Measurements from ENCODE around the gene IGF2BP3. TPM values are rescaled to one million over a fixed set of nuclear protein-coding genes. Genes with fewer than 3 reads are reported as not detected.

IGF2BP3 gene
- total and polyA plus RNA-seq, 12 donors, result 0.03 to 67.4 (median 0.68) TPM; not detected in 3

- Histone ChIP-seq H3K27me3 (peaks cover 99% of the 10 kb centered on the region), H3K9me3 (replicated peaks in 1 of 3) (no peaks in the 10 kb centered on the region), H3K27ac (no peak overlapping the region), H3K4me1 (replicated peaks in 1 of 2) (peaks cover 11 to 29% of the 10 kb centered on the region in 2 donors), H3K4me3 (peak overlapping the region in 1 of 4 donors; percentile 31), H3K36me3 (replicated peaks in 1 of 2) (no peaks in the 10 kb centered on the region)
- TF ChIP-seq CTCF (IDR thresholded peaks at IDR 0.05), result no peak
- WGBS, 4 donors, result 0 to 4% (median 2%) methylated on average over 1 to 23 of the region's 23 CpGs
- intact Hi-C loops (cut with DNase I), result loop anchor here in 1 of 2 donors (5.0 kb wide), 1 partner anchor 201 kb away; no protein-coding TSS in a partner anchor
- DNase-seq, result no peak
These were observed 3.5 kb upstream of the IGF2BP3 start for GRCh38 chr7:23473844-23474093.

- H3K4me1 ChIP-seq (replicated peaks in 1 of 2), result peaks cover 13 to 35% of the 10 kb centered on the region in 2 donors
- 15 to 26% (median 21%) methylated on average over 8 to 16 of the region's 16 CpGs for WGBS, 4 donors
- no peak overlapping the region for H3K27ac ChIP-seq
- no peak overlapping the region for H3K4me3 ChIP-seq
- H3K36me3 ChIP-seq (replicated peaks in 1 of 2), result no peaks in the 10 kb centered on the region
- TF ChIP-seq CTCF (IDR thresholded peaks at IDR 0.05), result no peak
- TF ChIP-seq POLR2A (IDR thresholded peaks at IDR 0.05), result no peak
- DNase-seq, result no peak
- intact Hi-C loops (cut with DNase I), result loop anchor here in 1 of 2 donors (5.0 kb wide), 1 partner anchor 201 kb away; no protein-coding TSS in a partner anchor
- H3K9me3 ChIP-seq (replicated peaks in 1 of 3), result no peaks in the 10 kb centered on the region
- H3K27me3 ChIP-seq, result peaks cover 99% of the 10 kb centered on the region
These were observed 2.9 kb upstream of the IGF2BP3 start for GRCh38 chr7:23472956-23473843.

GRCh38 chr7:23472556-23472955 is 2.3 kb upstream of the IGF2BP3 start:
- Histone ChIP-seq H3K4me3 (no peak overlapping the region), H3K27me3 (peaks cover 99% of the 10 kb centered on the region), H3K4me1 (replicated peaks in 1 of 2) (peaks cover 13 to 42% of the 10 kb centered on the region in 2 donors), H3K27ac (no peak overlapping the region), H3K36me3 (replicated peaks in 1 of 2) (no peaks in the 10 kb centered on the region), H3K9me3 (replicated peaks in 1 of 3) (no peaks in the 10 kb centered on the region)
- intact Hi-C loops (cut with DNase I), result loop anchor here in 1 of 2 donors (5.0 kb wide), 1 partner anchor 200 kb away; no protein-coding TSS in a partner anchor
- no peak for DNase-seq
- TF ChIP-seq CTCF (IDR thresholded peaks at IDR 0.05) (no peak), POLR2A (IDR thresholded peaks at IDR 0.05) (no peak)

- WGBS, 4 donors, result 67 to 77% (median 69%) methylated on average over 6 of the region's 6 CpGs
These were observed 1.8 kb upstream of the IGF2BP3 start for GRCh38 chr7:23472046-23472445.

More at GRCh38 chr7:23472046-23472445, 1.8 kb upstream of the IGF2BP3 start:
- TF ChIP-seq CTCF (IDR thresholded peaks at IDR 0.05) (no peak), POLR2A (IDR thresholded peaks at IDR 0.05) (no peak)
- no peaks in the 10 kb centered on the region for H3K9me3 ChIP-seq (replicated peaks in 1 of 3)
- no peaks in the 10 kb centered on the region for H3K36me3 ChIP-seq (replicated peaks in 1 of 2)
- H3K4me3 ChIP-seq, result no peak overlapping the region
- H3K27me3 ChIP-seq, result peaks cover 99% of the 10 kb centered on the region
- H3K4me1 ChIP-seq (replicated peaks in 1 of 2), result peaks cover 13 to 42% of the 10 kb centered on the region in 2 donors
- intact Hi-C loops (cut with DNase I), result loop anchor here in 1 of 2 donors (5.0 kb wide), 1 partner anchor 200 kb away; no protein-coding TSS in a partner anchor
- DNase-seq, result no peak
- H3K27ac ChIP-seq, result no peak overlapping the region
